HepG2 (cell line): ENCODE measurements around the gene CARD8. TPM values are rescaled to one million over a fixed set of nuclear protein-coding genes. Genes with fewer than 3 reads are reported as not detected.

Source experiments
- ATAC-seq: fragments of 200-7000 bp; cut with Tn5 transposase; 3 replicates; pipeline ENCODE4 v1.9.1; 2020; ENCODE audit warnings: mild to moderate bottlenecking, moderate library complexity
- BruUV-seq: library from RNA; stranded (reverse); fragments of 400-500 nt; replicated peaks from 2 replicates; lab custom pipeline; 2021; lab: Mats Ljungman, UMichigan
- CTCF ChIA-PET: fragments of 300-600 bp; formaldehyde crosslinking; extraction: SDS; loops from one replicate; lab custom pipeline; 2021; ENCODE audit warnings: low total read pairs, inconsistent platforms, low intra/inter-chr PET ratio; lab: Yijun Ruan, JAX
- POLR2A ChIA-PET: fragments of 350-600 bp; sonication (Branson Sonifier 250); formaldehyde crosslinking; loops from one replicate; lab custom pipeline; 2020; ENCODE audit warnings: antibody characterized with exemption, inconsistent platforms; lab: Yijun Ruan, JAX
- DNase-seq: peaks from one replicate; pipeline ENCODE4 v3.0.0-alpha.2; 2015; ENCODE audit warnings: low spot score
- FAIRE-seq: peaks from 3 replicates; lab custom pipeline; 2011; peaks lifted over from hg19 to GRCh38; lab: Jason Lieb, UNC
- H2AFZ ChIP-seq: one replicate; pipeline ENCODE4 v1.6.1; 2011; ENCODE audit warnings: low read length, inconsistent platforms
- H3K27ac ChIP-seq: fragments of 300-600 bp; 3 replicates; pipeline ENCODE4 v1.8.0; 2011; ENCODE audit warnings: mixed run types, mild to moderate bottlenecking, mixed read lengths, low read length, inconsistent platforms; ENCODE audit not compliant: insufficient read depth; ENCODE audit errors: extremely low read length
- H3K27me3 ChIP-seq, 2 experiments: fragments of 200-600 bp in 1 of 2; 2 replicates in 1 of 2; 3 replicates in 1 of 2; pipeline versions ENCODE4 v1.6.0 to v1.8.0; 2011; ENCODE audit warnings: low read length in 2 of 2, mild to moderate bottlenecking in 2 of 2, moderate library complexity in 2 of 2, inconsistent platforms in 1 of 2; ENCODE audit not compliant: insufficient read depth in 2 of 2, control insufficient read depth in 1 of 2
- H3K36me3 ChIP-seq, 2 experiments: fragments of 200-600 bp in 1 of 2; replicated peaks in 1 of 2; 2 replicates in 1 of 2; 3 replicates in 1 of 2; pipeline versions ENCODE4 v1.5.1 to v1.8.0; 2011; ENCODE audit warnings: low read length in 2 of 2, inconsistent platforms in 1 of 2; ENCODE audit not compliant: insufficient read depth in 2 of 2, control insufficient read depth in 1 of 2
- H3K4me1 ChIP-seq: 2 replicates; pipeline ENCODE4 v1.5.1; 2012; ENCODE audit warnings: low read length, inconsistent platforms; ENCODE audit not compliant: insufficient read depth
- H3K4me2 ChIP-seq: 2 replicates; pipeline ENCODE4 v1.6.0; 2011; ENCODE audit warnings: low read depth, low read length, inconsistent platforms
- H3K4me3 ChIP-seq, 3 experiments: fragments of 200-600 bp in 1 of 3; sonication (generic), shearing (Covaris generic) in 1 of 3; replicated peaks in 1 of 3; 2 replicates each; pipeline ENCODE4 v1.5.1; 2011 to 2016; ENCODE audit warnings: low read length in 3 of 3, inconsistent platforms in 2 of 3, low read depth in 2 of 3, mild to moderate bottlenecking in 2 of 3, control low read depth in 1 of 3, mixed read lengths in 1 of 3; ENCODE audit not compliant: insufficient read depth in 1 of 3
- H3K79me2 ChIP-seq: one replicate; pipeline ENCODE4 v1.6.1; 2011; ENCODE audit warnings: low read length, inconsistent platforms; ENCODE audit not compliant: insufficient read depth
- H3K9ac ChIP-seq: 2 replicates; pipeline ENCODE4 v1.6.0; 2011; ENCODE audit warnings: mild to moderate bottlenecking, low read depth, low read length, inconsistent platforms; ENCODE audit not compliant: insufficient read depth
- H3K9me3 ChIP-seq: 2 replicates; pipeline ENCODE4 v1.5.1; 2012; ENCODE audit warnings: mild to moderate bottlenecking, low read length
- H4K20me1 ChIP-seq: 2 replicates; pipeline ENCODE4 v1.6.0; 2011; ENCODE audit warnings: inconsistent platforms, mild to moderate bottlenecking, low read length, moderate library complexity; ENCODE audit not compliant: insufficient read depth
- HMG20A ChIP-seq: IDR thresholded peaks from 2 replicates; pipeline ENCODE4 v1.6.1; 2016; ENCODE audit warnings: borderline replicate concordance
- MIER3 ChIP-seq: IDR thresholded peaks from 2 replicates; pipeline ENCODE4 v1.6.1; 2016; ENCODE audit warnings: missing compliant biosample characterization, borderline replicate concordance
- NFATC3 ChIP-seq: sonication (generic); formaldehyde crosslinking; IDR thresholded peaks from 2 replicates; pipeline ENCODE4 v1.5.1; 2020; ENCODE audit warnings: mild to moderate bottlenecking, missing genetic modification reagents
- NRL ChIP-seq: sonication (generic); formaldehyde crosslinking; IDR thresholded peaks from 2 replicates; pipeline ENCODE4 v1.5.0; 2020; ENCODE audit warnings: missing genetic modification reagents, mild to moderate bottlenecking, moderate library complexity, borderline replicate concordance
- PITX1 ChIP-seq: sonication (generic); formaldehyde crosslinking; IDR thresholded peaks from 2 replicates; pipeline ENCODE4 v1.5.1; 2020; ENCODE audit warnings: mild to moderate bottlenecking, missing genetic modification reagents
- TGIF2 ChIP-seq: IDR thresholded peaks from 2 replicates; pipeline ENCODE4 v1.6.1; 2016; ENCODE audit warnings: control low read depth, missing compliant biosample characterization
- ZNF256 ChIP-seq: sonication (generic); formaldehyde crosslinking; conservative IDR thresholded peaks from 2 replicates; pipeline ENCODE4 v1.4.0; 2020; ENCODE audit warnings: missing genetic modification reagents
- ZNF350 ChIP-seq: sonication (generic); formaldehyde crosslinking; IDR thresholded peaks from 2 replicates; pipeline ENCODE4 v1.4.0; 2020; ENCODE audit warnings: mild to moderate bottlenecking, low read depth, missing genetic modification reagents, borderline replicate concordance
- ZNF878 ChIP-seq: sonication (generic); formaldehyde crosslinking; IDR thresholded peaks from 2 replicates; pipeline ENCODE4 v1.8.1; 2023; ENCODE audit warnings: mild to moderate bottlenecking, missing genetic modification reagents, moderate library complexity
- WGBS: methylation state at CpG from one replicate; pipeline ENCODE4 v1.1.6; 2017; ENCODE audit warnings: low lambda C conversion rate; 5-methylcytosine and 5-hydroxymethylcytosine counted together
- in situ Hi-C: cut with HindIII; loops from 2 replicates; pipeline ENCODE4 v1.10.0; 2017; ENCODE audit warnings: low pct_unique_long_range_greater_than_20kb; ENCODE audit not compliant: extremely low pct_ligation_motif_present
- intact Hi-C: fragments of 100-400 bp; cut with micrococcal nuclease; formaldehyde crosslinking; loops from one replicate; pipeline ENCODE4 v1.10.0; 2022; ENCODE audit not compliant: unreplicated experiment
- polyA plus RNA-seq, 8 experiments: library from polyadenylated mRNA; depleted of rRNA in 3 of 8; stranded (reverse) in 7 of 8; unstranded in 1 of 8; fragments of >200 nt; fragmentation: Illumina TruSeq in 4 of 8; extraction: Trizol in 4 of 8; gene quantifications; 2 replicates each; pipeline versions ENCODE4 v1.2.1 to v1.2.3, GENCODE V29; 2011 to 2016; ENCODE audit warnings: low read depth in 4 of 8, missing spikeins in 1 of 8, mixed read lengths in 1 of 8; ENCODE audit not compliant: insufficient read depth in 1 of 8
- total RNA-seq, 5 experiments: library from RNA; depleted of rRNA; stranded (reverse); fragments of >200 nt; fragmentation: Illumina TruSeq; extraction: Trizol; gene quantifications; 2 replicates each; pipeline ENCODE4 v1.2.3, GENCODE V29; 2016; ENCODE audit warnings: low read depth in 1 of 5
- TF ChIP-seq, protein P1 (sequence below): sonication (generic); formaldehyde crosslinking; IDR thresholded peaks from 2 replicates; pipeline ENCODE4 v1.4.0; 2020; ENCODE audit warnings: missing genetic modification reagents, borderline replicate concordance
- TF ChIP-seq, protein P2 (sequence below): sonication (generic); formaldehyde crosslinking; IDR thresholded peaks from 2 replicates; pipeline ENCODE4 v1.8.0; 2022; ENCODE audit warnings: mild to moderate bottlenecking, missing genetic modification reagents
- TF ChIP-seq, protein P3 (sequence below): sonication (generic); formaldehyde crosslinking; IDR thresholded peaks from 2 replicates; pipeline ENCODE4 v1.5.0; 2020; ENCODE audit warnings: mild to moderate bottlenecking, missing genetic modification reagents, borderline replicate concordance

Gene CARD8
- total and polyA plus RNA-seq, 2 of the 13 experiments (the other 11 are each of a cell fraction or from before 2014, with no cell fraction given): 15.0 to 19.2 TPM

DNA sequence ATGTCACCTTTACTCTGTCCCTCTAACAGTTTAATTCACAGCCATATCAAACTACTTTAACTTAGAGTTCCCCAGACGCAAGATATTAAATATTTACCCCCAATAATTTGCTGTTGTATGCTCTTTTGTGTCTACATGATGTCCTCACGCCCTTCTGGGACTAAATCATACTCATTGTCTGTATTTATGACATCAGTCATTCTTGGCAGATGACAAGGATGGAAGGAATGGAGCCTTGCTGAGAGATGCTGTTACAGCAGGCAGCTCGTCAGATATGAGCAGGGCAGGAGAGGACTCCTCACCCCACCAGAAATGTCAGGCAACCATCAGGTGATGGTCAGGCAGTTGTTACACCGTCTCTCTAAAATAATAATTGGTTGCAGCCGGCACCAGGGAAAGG, 41.8 kb downstream of the CARD8 start:
- H3K79me2 ChIP-seq: no peaks in the 10 kb centered on the region
- no peaks in the 10 kb centered on the region for H3K9me3 ChIP-seq
- H2AFZ ChIP-seq: no peak overlapping the region
- CTCF ChIA-PET: no interaction called here
- FAIRE-seq (no peak), ATAC-seq (no peak), DNase-seq (no peak)
- no peaks in the 10 kb centered on the region for H3K27me3 ChIP-seq
- intact Hi-C loops: no loop called here
- H3K4me1 ChIP-seq: no peaks in the 10 kb centered on the region
- H3K9ac ChIP-seq: no peak overlapping the region
- 0 out of 5 replicates have a peak, but pooled peaks cover 0 to 4% of the 10 kb centered on the region in 2 experiments for H3K36me3 ChIP-seq
- in situ Hi-C loops: no loop called here
- no TSS peak for BruUV-seq
- H3K4me2 ChIP-seq: no peak overlapping the region
- 91% methylated on average over 5 of the region's 5 CpGs for WGBS
- H4K20me1 ChIP-seq: no peaks in the 10 kb centered on the region
- POLR2A ChIA-PET: interaction anchor here (0.7 kb wide), 1 partner anchor 10 kb away, joined by 3 read pairs; no protein-coding TSS in a partner anchor
- TF ChIP-seq, protein P1, sequence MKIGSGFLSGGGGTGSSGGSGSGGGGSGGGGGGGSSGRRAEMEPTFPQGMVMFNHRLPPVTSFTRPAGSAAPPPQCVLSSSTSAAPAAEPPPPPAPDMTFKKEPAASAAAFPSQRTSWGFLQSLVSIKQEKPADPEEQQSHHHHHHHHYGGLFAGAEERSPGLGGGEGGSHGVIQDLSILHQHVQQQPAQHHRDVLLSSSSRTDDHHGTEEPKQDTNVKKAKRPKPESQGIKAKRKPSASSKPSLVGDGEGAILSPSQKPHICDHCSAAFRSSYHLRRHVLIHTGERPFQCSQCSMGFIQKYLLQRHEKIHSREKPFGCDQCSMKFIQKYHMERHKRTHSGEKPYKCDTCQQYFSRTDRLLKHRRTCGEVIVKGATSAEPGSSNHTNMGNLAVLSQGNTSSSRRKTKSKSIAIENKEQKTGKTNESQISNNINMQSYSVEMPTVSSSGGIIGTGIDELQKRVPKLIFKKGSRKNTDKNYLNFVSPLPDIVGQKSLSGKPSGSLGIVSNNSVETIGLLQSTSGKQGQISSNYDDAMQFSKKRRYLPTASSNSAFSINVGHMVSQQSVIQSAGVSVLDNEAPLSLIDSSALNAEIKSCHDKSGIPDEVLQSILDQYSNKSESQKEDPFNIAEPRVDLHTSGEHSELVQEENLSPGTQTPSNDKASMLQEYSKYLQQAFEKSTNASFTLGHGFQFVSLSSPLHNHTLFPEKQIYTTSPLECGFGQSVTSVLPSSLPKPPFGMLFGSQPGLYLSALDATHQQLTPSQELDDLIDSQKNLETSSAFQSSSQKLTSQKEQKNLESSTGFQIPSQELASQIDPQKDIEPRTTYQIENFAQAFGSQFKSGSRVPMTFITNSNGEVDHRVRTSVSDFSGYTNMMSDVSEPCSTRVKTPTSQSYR: no peak
- no peak for TF ChIP-seq ZNF878
- no peak for TF ChIP-seq ZNF350 (CRISPR knock-in tag)
- TF ChIP-seq ZNF256: no peak
- TF ChIP-seq, protein P2, sequence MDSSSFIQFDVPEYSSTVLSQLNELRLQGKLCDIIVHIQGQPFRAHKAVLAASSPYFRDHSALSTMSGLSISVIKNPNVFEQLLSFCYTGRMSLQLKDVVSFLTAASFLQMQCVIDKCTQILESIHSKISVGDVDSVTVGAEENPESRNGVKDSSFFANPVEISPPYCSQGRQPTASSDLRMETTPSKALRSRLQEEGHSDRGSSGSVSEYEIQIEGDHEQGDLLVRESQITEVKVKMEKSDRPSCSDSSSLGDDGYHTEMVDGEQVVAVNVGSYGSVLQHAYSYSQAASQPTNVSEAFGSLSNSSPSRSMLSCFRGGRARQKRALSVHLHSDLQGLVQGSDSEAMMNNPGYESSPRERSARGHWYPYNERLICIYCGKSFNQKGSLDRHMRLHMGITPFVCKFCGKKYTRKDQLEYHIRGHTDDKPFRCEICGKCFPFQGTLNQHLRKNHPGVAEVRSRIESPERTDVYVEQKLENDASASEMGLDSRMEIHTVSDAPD (CRISPR knock-in tag): no peak
- TF ChIP-seq, protein P3, sequence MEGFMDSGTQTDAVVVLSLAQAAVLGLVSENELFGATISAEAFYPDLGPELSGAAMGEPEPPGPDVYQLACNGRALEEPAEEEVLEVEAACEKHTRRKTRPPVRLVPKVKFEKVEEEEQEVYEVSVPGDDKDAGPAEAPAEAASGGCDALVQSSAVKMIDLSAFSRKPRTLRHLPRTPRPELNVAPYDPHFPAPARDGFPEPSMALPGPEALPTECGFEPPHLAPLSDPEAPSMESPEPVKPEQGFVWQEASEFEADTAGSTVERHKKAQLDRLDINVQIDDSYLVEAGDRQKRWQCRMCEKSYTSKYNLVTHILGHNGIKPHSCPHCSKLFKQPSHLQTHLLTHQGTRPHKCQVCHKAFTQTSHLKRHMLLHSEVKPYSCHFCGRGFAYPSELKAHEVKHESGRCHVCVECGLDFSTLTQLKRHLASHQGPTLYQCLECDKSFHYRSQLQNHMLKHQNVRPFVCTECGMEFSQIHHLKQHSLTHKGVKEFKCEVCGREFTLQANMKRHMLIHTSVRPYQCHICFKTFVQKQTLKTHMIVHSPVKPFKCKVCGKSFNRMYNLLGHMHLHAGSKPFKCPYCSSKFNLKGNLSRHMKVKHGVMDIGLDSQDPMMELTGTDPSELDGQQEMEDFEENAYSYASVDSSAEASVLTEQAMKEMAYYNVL (CRISPR knock-in tag): no peak
- no peak for TF ChIP-seq TGIF2 (CRISPR knock-in tag)
- TF ChIP-seq PITX1 (CRISPR knock-in tag): no peak
- no peak for TF ChIP-seq NRL (CRISPR knock-in tag)
- no peak for TF ChIP-seq HMG20A (CRISPR knock-in tag)
- TF ChIP-seq NFATC3 (CRISPR knock-in tag): no peak
- no peak for TF ChIP-seq MIER3
- no peak overlapping the region for H3K27ac ChIP-seq
- no peak overlapping the region for H3K4me3 ChIP-seq
